Stimulated activated CD4-positive, alpha-beta T cell treated with anti-CD3 and anti-CD28 coated beads, Interleukin-15, amount 100 ng/mL, for 24 hours (primary cell): ENCODE measurements around the gene LRRC30.
"Not testable (repeated sequence)": the region's sequence is repeated elsewhere in the genome, so short reads cannot be mapped to it uniquely, and the experiment has no call there.

ENCODE experiments used
- DNase-seq: peaks from one replicate; pipeline ENCODE4 v3.0.0-alpha.2; 2020

The LRRC30 gene

DNA sequence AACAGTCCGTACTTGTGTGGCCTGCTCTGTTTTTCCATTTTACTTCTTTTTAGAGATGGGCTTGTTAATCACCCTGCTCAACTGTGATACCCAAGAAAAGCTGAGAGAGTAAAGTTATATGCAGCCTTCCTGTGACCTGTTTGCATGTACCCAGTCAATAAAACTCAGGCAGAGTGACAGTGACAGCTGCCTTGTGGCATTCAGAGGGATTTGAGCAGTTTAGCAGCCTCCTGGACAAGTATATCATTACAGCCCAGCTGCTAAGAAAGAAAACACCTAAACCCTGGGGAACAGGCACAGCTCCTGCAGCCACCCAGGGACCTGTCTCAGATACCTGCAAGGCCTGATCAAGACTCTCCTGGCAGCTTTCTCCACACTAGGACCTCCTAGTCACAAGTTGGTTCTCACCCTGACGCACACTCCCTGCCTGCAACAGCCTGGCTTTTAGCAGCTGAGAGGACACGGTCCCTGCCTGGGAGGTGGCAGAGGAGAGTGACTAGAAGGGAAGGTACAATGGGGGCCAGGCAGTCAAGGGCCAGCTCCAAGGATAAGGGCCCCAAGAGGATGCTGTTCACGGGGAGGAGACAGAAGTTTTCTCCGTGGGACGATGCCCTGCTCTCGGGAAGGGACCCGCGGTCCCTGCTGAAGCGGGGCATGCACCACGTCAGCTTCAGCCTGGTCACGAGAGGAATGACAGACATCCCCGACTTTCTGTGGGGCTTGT lies at the start of gene LRRC30:
Gene LRRC30, plus strand, starts transcription at position 464 of the 724 bp plus-strand sequence. Its CDS starts 50 bp downstream, at position 514.
- DNase-seq = no peak

GRCh38 chr18:7185701-7186100 lies 45.2 kb upstream of the LRRC30 start:
- no peak for DNase-seq

DNA sequence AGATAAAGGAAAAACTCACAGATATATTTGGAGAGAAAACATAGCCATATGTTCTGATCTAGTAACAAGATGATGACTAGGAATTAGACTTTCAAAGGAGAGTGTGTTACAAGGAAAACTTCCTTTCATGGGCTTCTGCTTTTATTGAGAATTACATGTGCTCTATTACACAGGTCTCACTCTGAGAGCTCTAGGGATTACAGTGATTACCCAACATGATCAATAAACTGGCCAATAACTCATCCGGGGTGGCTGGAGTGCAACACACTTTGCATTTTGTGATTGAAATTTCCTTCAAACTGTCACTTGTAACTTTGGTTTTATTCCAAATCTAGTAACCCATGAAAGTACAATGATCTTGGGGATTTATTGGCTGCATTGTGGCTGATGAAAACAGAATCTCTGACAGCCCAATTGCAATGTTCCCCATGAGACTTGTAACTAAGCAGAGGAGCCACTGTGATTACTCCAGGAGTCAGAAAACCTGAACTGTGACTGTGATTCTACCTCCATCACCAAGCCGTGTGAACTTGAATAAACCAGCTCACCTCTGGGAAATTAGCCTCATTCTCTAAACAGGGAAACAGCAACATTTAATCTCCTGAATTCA lies 40.2 kb upstream of the LRRC30 start:
- DNase-seq = no peak

DNA sequence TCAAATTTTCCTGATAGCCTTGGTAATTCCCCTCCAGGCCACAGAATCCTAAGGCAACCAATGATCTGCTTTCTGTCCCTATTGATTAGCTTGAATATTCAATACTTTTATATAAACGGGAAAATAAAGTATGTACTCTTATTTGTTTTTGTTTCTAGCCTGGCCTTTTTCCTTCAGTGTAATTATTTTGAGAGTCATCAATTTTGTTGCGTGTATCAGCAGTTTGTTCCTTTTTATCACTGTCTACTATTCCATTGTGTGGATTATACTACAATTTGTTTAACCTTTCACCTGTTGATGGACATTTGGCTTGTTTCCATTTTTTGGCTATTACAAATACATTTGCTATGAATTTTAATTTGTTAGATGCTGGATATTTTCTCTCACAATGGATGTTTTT lies 39.2 kb upstream of the LRRC30 start:
- DNase-seq = no peak

GRCh38 chr18:7195266-7195665 lies 35.6 kb upstream of the LRRC30 start:
- DNase-seq = no peak

DNA sequence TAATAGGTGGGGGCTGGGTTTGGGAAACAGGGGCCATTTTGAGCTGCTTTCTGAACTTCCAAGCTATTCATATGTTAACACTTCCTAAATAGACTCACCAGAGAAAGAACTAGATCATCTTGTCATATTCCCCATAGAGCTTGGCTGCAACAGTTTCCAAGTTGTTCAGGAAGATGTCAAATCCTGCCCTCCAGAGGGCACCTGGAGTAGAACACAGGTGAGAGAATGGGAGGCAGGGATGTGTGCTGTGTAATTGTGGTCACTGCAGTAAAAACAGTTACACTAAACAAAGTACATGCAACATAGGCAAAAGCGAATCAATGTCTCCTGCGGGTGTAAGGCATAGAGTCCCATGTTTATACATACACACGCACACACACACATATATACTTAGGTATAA lies 34.5 kb upstream of the LRRC30 start:
- DNase-seq = no peak

DNA sequence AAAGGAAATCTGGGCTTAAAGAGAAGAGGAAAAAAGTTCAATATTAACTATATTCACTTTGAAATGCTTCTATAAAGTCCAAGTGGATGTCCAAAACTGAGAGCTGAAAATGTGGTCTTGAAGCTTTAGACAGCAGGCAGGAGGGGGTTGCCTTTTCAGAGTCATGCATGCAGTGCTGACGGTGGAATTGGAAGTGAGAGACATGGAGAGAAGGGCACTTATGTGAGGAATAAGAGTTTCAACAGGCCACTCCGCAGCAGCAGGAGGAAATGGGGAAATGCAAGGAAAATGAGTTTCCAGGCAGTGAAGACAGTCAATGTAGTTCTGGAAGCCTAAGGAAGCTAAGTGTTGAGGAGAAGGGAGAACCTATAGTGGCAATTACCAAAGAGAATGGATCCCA lies 33.0 kb upstream of the LRRC30 start:
- no peak for DNase-seq

DNA sequence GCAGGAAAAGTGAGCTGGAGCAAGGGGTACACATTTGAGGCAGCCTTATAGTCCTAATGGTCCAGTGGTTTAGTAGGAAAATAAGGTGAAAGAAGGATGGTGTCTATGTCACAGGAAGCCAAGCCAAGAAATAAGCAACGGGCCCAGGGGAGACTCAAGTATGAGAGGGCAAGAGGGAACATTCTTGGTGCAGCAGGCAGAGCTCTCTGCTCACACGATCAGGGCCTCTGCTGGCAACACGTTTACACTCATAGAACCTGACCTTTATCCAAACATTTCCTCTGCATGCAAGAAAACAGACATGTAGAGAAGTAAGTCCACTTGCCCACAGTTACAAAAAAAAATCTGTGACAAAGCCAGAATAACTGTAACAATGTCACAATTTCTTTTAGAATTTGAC lies 32.6 kb upstream of the LRRC30 start:
- no peak for DNase-seq

DNA sequence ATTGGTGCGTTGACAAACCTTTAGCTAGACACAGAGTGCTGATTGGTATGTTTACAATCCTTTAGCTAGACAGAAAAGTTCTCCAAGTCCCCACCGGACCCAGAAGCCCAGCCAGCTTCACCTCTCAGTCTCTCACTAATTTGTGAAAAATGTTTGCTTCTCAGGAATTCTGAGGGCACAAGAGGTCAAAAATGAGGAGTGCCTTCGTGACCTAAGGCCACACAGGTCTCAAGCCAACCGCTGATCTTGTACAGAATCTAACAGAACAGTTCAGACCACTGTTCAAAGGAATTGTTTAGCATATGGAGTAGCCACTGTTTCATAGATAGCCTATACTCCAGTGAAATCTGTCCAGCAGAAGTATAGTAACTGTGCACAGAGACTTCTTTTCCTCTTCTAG lies 29.8 kb upstream of the LRRC30 start:
- DNase-seq = no peak

GRCh38 chr18:7202169-7202568 lies 28.7 kb upstream of the LRRC30 start:
- DNase-seq = no peak

DNA sequence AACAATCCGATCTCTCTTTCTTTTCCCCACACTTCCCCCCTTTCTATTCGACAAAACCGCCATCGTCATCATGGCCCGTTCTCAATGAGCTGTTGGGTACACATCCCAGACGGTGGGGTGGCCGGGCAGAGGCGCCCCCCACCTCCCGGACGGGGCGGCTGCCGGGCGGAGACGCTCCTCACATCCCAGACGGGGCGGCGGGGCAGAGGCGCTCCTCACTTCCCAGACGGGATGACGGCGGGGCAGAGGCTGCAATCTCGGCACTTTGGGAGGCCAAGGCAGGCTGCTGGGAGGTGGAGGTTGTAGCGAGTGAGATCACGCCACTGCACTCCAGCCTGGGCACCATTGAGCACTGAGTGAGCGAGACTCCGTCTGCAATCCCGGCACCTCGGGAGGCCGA lies 27.3 kb upstream of the LRRC30 start:
- DNase-seq = not testable (repeated sequence)

DNA sequence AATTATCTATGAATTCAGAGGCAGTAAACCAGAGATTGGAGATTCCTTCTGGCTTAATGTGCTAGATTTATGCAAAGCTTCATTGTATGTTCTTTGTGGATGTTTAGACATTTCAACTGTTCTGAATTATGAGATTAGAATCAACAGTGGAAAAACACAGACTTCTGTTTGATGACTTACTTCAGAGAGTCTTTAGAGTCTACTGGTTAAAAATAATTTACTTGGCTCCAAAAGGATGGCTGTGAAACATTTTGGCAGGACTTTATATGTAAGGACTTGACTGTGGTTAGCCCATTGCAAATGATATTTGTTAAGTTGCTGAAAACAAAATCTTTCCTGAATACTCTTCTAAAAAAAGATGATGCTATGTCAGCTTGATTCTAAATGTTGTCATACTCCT lies 25.5 kb upstream of the LRRC30 start:
- no peak for DNase-seq

DNA sequence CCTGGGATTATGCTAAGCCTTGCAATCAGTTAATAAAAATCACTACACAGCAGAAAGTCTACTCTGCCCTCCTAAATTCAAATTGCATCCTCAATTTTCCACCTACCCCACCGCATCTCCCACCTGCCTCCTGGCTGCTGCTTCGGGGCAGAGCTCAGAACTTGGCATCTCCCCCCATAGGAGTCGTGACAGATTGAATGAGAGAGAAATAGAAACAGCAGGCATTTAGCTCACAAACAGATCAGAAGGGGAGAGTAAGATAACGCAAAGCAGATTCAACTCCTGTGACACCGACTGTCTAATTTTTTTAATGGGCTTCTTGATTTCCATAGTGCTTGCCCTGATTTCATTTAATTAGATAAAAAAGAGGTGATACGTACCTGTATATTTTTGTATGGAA lies 24.7 kb upstream of the LRRC30 start:
- no peak for DNase-seq

- DNase-seq = no peak
Observed at GRCh38 chr18:7207366-7207915, 23.4 kb upstream of the LRRC30 start.

DNA sequence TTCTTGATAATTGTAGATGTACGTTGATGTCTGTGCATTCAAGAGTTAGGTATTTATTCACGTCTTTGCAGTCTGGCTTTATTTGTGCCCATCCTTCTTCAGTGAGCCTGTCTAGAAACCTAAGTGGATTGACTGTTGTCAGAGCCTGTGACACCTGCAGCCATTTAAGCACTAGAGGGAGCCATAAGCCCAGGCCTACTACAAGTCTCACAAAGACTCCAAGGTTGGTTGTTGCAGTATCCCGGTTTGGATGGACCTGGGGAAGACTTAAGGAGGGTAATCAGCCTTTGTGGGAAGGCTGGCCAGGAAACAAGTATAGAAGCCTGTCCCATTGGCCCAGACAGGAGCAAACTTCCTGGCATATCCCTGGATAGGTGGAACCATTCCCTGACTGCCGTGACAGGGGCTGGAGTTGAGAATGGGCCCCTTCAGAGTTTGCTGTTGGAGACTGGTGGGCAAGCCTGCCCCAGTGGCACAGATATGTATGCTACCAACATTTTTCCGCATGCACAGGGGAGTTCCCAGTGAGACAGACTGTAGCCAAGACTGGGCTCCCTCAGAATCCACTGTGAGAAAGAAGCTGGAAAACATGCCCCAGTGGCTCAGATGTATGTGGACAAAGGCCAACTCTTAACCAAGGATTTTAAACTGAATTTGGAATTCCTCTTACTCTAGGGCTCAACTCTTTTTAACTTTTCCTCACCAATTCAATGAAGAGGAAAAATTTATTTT lies 9.3 kb upstream of the LRRC30 start:
- no peak for DNase-seq

DNA sequence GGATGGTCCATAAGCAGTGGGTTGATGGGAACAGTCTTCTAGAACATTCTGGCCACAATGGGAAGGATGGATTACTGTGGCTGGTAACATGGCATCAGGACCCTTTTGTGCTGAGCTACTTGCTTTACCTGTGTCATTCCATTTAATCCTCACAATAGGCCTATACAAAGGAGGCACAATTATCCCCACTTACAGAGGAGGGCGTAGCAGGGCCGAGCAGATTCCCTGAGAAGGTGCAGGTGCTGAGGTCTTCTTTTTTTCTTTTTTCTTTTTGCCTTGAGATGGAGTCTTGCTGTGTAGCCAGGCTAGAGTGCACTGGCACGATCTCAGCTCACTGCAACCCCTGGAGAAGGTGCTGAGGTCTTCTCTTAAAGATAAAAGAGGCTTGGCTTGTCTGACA lies 6.7 kb upstream of the LRRC30 start:
- no peak for DNase-seq

DNA sequence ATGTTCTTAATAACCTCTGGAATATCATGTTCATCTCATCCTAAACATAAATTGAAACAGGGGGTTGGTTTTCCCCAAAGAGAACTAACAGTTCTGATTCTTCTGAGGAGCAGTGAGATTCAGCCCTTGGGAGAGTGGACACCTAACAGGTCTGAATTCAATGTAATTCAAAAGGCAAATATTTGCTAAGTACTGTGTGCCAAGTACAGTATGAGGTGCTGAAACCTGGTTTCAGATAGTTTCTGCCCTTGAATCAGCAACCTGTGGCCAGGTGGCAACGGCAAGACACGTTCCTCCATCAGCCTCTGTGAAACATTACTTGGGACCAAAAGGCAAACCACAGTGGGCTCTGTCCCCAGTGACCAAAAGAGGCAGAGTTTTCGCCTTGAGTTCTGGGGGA lies 1.3 kb downstream of the LRRC30 start:
- no peak for DNase-seq

DNA sequence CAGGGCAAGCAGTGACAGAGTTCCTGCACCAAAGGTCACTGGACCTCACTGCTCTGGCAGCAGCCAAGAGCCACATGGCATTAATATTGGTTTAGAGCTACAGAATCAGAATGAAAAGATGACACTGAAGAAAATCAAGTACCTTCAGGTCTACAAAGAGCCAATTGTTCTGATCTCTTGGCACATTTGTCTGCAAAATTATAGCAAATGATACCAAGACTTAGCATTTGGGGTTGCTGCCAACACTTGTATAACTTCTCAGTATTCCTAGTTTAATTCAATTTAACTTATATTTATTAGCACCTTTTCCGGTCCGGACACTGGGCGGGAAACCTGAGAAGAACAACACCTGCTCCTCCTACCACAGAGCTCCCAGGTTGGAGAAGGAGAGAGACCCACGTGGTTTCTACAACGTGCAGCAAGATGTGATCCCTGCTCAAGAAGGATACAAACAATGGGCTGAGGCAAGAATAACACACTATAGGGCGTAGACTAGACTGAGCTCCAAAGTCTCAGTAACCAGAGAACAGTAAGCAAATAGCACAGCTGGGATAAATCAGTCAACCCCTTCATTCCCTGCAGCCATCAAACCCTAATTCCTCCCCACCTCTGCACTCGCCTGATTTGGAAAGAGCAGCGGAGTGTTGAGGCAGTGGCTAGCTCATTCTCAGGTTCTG lies 2.4 kb downstream of the LRRC30 start:
- no peak for DNase-seq

GRCh38 chr18:7234091-7234490 lies 3.2 kb downstream of the LRRC30 start:
- DNase-seq = no peak

GRCh38 chr18:7234956-7235355 lies 4.1 kb downstream of the LRRC30 start:
- DNase-seq = no peak

GRCh38 chr18:7236072-7236471 lies 5.2 kb downstream of the LRRC30 start:
- no peak for DNase-seq

GRCh38 chr18:7236933-7237332 lies 6.0 kb downstream of the LRRC30 start:
- DNase-seq = no peak

DNA sequence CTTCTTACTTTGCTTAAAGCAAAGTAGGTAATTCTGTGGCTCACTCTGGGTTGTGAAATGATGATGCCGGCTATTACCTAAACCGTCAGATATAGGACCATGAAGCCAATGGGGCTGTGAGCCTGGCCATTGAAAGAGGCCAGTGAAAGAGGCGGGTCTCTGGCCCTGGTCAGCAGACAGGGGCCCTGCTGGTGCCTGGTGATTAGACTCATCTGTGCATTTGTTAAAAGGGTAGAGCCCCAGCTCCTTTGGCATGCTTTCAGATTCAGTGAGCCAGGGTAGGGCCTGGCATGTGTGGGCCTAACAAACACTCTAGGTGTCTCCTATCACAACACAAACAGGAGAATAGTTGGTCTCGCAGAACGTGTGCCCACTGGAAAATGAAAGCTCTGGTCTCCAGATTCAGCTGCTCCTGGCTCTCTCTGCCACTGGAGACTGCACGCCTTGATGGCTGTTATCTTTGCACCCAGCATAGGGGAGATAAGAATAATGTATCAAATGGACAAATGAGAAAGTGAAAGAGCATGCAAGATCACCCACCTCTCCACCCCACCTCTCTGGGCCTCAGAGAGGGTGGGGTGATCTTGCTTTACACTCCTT lies 6.9 kb downstream of the LRRC30 start:
- no peak for DNase-seq
